ENCODE measurements around the gene DPPA3. TPM values are rescaled to one million over a fixed set of nuclear protein-coding genes. Genes with fewer than 3 reads are reported as not detected.
"Not testable (repeated sequence)": the region's sequence is repeated elsewhere in the genome, so short reads cannot be mapped to it uniquely, and the experiment has no call there.

DPPA3 gene
- total RNA-seq, 1 donor from 2014 or later = not detected

DNA sequence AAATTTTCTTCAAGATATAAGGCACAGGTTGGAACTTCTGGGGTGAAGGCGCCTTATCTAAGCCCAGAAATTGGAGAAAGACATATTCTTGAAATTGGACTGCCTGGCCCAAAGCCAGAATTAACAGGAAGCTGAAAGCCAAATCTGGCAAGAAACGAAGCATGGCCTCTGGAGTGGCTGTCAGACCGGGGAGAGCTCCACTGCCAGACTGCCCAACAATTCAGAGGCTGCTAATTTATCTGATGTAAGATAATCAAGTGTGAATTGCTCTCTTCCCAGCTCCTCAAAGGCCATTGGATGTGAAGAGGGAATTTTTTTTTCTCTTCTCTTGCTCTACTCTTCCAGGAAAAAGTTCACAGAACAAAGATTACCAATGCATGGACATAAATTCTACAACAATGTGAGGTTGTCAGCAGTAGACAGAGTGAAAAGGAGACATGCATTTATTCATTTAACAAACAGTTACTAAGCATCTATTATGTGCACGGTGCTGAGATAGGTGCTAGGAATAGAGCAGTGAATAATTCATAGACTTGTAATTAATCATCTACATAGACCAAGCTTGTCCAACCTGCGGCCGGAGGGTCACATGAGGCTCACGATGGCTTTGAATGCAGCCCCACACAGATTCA lies 15.6 kb upstream of the DPPA3 start, which contains the start of gene GDF3:
Gene GDF3, minus strand, starts transcription at position 210 of the 632 bp plus-strand sequence. Its CDS starts 47 bp downstream, at position 163.
- no peaks in the 10 kb centered on the region for H3K9me3 Mint-ChIP-seq
- no peak for DNase-seq (ENCODE audit: low spot score)
- no peak within 1 kb of the TSS for H3K4me3 Mint-ChIP-seq (ENCODE audit: low read depth)
- intact Hi-C loops (cut with micrococcal nuclease) = no loop called here
- no peaks in the 10 kb centered on the region for H3K4me1 Mint-ChIP-seq (ENCODE audit: low read depth)
- H3K36me3 Mint-ChIP-seq (ENCODE audit: low read depth) = no peaks in the 10 kb centered on the region
- peaks cover 14% of the 10 kb centered on the region for H3K27me3 Mint-ChIP-seq (ENCODE audit: low read depth)
- H3K27ac Mint-ChIP-seq = no peak within 1 kb of the TSS

GRCh38 chr12:7705846-7706245 lies 5.4 kb upstream of the DPPA3 start:
- no peak overlapping the region for H3K4me3 Mint-ChIP-seq (ENCODE audit: low read depth)
- H3K36me3 Mint-ChIP-seq (ENCODE audit: low read depth) = no peaks in the 10 kb centered on the region
- no peaks in the 10 kb centered on the region for H3K9me3 Mint-ChIP-seq
- H3K4me1 Mint-ChIP-seq (ENCODE audit: low read depth) = no peaks in the 10 kb centered on the region
- intact Hi-C loops (cut with micrococcal nuclease) = no loop called here
- DNase-seq (ENCODE audit: low spot score) = no peak
- no peak overlapping the region for H3K27ac Mint-ChIP-seq
- H3K27me3 Mint-ChIP-seq (ENCODE audit: low read depth) = no peaks in the 10 kb centered on the region

- H3K4me3 Mint-ChIP-seq (ENCODE audit: low read depth) = no peak overlapping the region
- H3K36me3 Mint-ChIP-seq (ENCODE audit: low read depth) = no peaks in the 10 kb centered on the region
- H3K27me3 Mint-ChIP-seq (ENCODE audit: low read depth) = no peaks in the 10 kb centered on the region
- H3K9me3 Mint-ChIP-seq = no peaks in the 10 kb centered on the region
- no peak overlapping the region for H3K27ac Mint-ChIP-seq
- H3K4me1 Mint-ChIP-seq (ENCODE audit: low read depth) = no peaks in the 10 kb centered on the region
- intact Hi-C loops (cut with micrococcal nuclease) = no loop called here
- DNase-seq (ENCODE audit: low spot score) = no peak
These were observed 1.1 kb upstream of the DPPA3 start for GRCh38 chr12:7709969-7710675.

GRCh38 chr12:7712841-7713442 lies 1.7 kb downstream of the DPPA3 start:
- Mint-ChIP-seq H3K9me3 (no peaks in the 10 kb centered on the region), H3K27ac (no peak overlapping the region), H3K4me3 (ENCODE audit: low read depth) (no peak overlapping the region), H3K27me3 (ENCODE audit: low read depth) (no peaks in the 10 kb centered on the region), H3K36me3 (ENCODE audit: low read depth) (no peaks in the 10 kb centered on the region), H3K4me1 (ENCODE audit: low read depth) (no peaks in the 10 kb centered on the region)
- intact Hi-C loops (cut with micrococcal nuclease) = no loop called here
- DNase-seq (ENCODE audit: low spot score) = no peak

GRCh38 chr12:7716381-7716780 lies 5.1 kb downstream of the DPPA3 start:
- no peaks in the 10 kb centered on the region for H3K4me1 Mint-ChIP-seq (ENCODE audit: low read depth)
- peaks cover 2% of the 10 kb centered on the region for H3K27me3 Mint-ChIP-seq (ENCODE audit: low read depth)
- intact Hi-C loops (cut with micrococcal nuclease) = no loop called here
- no peaks in the 10 kb centered on the region for H3K9me3 Mint-ChIP-seq
- no peak overlapping the region for H3K27ac Mint-ChIP-seq
- DNase-seq (ENCODE audit: low spot score) = no peak
- H3K4me3 Mint-ChIP-seq (ENCODE audit: low read depth) = no peak overlapping the region
- H3K36me3 Mint-ChIP-seq (ENCODE audit: low read depth) = no peaks in the 10 kb centered on the region

GRCh38 chr12:7719946-7720730 lies 8.9 kb downstream of the DPPA3 start:
- no peaks in the 10 kb centered on the region for H3K4me1 Mint-ChIP-seq (ENCODE audit: low read depth)
- H3K36me3 Mint-ChIP-seq (ENCODE audit: low read depth) = no peaks in the 10 kb centered on the region
- H3K27me3 Mint-ChIP-seq (ENCODE audit: low read depth) = peaks cover 2% of the 10 kb centered on the region
- DNase-seq (ENCODE audit: low spot score) = no peak
- intact Hi-C loops (cut with micrococcal nuclease) = no loop called here
- no peaks in the 10 kb centered on the region for H3K9me3 Mint-ChIP-seq
- no peak overlapping the region for H3K27ac Mint-ChIP-seq
- H3K4me3 Mint-ChIP-seq (ENCODE audit: low read depth) = no peak overlapping the region

DNA sequence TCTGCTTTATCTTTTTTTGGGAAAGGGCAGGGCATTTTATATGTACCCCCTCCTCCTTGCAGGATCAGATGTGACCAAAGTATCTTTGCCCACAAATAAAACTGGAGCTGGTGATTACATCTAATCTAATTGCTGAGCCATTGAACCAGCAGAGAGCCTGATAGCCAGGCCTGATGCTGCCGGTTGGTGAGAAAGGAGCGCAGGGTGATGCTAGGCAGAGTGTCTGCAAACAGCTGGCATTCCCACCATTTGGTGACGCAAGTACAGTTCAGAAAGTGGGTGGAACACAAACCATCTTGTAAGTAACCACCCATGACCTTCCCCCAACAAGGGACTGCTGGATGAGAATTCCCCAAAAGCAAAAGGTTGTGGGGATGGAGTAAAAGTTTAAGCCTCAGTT lies 12.7 kb downstream of the DPPA3 start:
- no peak for DNase-seq (ENCODE audit: low spot score)
- intact Hi-C loops (cut with micrococcal nuclease) = no loop called here
- peaks cover 2% of the 10 kb centered on the region for H3K27me3 Mint-ChIP-seq (ENCODE audit: low read depth)
- no peaks in the 10 kb centered on the region for H3K9me3 Mint-ChIP-seq
- H3K36me3 Mint-ChIP-seq (ENCODE audit: low read depth) = no peaks in the 10 kb centered on the region
- H3K27ac Mint-ChIP-seq = no peak overlapping the region
- H3K4me3 Mint-ChIP-seq (ENCODE audit: low read depth) = no peak overlapping the region
- H3K4me1 Mint-ChIP-seq (ENCODE audit: low read depth) = no peaks in the 10 kb centered on the region

GRCh38 chr12:7729746-7730145 lies 18.5 kb downstream of the DPPA3 start:
- H3K27ac Mint-ChIP-seq = no peak overlapping the region
- H3K4me3 Mint-ChIP-seq (ENCODE audit: low read depth) = no peak overlapping the region
- intact Hi-C loops (cut with micrococcal nuclease) = no loop called here
- DNase-seq (ENCODE audit: low spot score) = no peak
- no peaks in the 10 kb centered on the region for H3K36me3 Mint-ChIP-seq (ENCODE audit: low read depth)
- H3K27me3 Mint-ChIP-seq (ENCODE audit: low read depth) = peaks cover 3% of the 10 kb centered on the region
- H3K4me1 Mint-ChIP-seq (ENCODE audit: low read depth) = no peaks in the 10 kb centered on the region
- no peaks in the 10 kb centered on the region for H3K9me3 Mint-ChIP-seq

DNA sequence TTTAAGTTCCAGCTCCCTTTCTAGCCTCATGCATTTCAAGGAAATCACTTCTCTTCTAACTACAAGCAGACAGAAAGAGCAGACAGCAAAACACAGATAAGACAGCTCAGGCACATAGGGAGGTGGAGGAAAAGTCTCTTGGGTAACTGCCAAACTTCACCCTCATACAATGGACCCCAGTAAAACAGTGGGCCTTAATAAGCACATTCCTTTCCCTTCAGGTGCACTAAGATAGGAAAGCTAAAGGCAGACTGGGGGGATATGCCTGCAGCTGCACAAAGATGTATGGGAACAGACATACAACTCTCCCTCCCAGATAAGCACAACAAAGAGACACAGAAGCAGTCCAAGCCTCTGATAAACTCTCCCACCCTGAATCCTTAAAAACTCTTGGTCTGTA lies 19.8 kb downstream of the DPPA3 start:
- intact Hi-C loops (cut with micrococcal nuclease); H3K9me3 Mint-ChIP-seq; H3K27me3 Mint-ChIP-seq (ENCODE audit: low read depth); DNase-seq (ENCODE audit: low spot score); H3K27ac Mint-ChIP-seq; H3K4me1 Mint-ChIP-seq (ENCODE audit: low read depth); H3K4me3 Mint-ChIP-seq (ENCODE audit: low read depth); H3K36me3 Mint-ChIP-seq (ENCODE audit: low read depth): not testable (repeated sequence)

DNA sequence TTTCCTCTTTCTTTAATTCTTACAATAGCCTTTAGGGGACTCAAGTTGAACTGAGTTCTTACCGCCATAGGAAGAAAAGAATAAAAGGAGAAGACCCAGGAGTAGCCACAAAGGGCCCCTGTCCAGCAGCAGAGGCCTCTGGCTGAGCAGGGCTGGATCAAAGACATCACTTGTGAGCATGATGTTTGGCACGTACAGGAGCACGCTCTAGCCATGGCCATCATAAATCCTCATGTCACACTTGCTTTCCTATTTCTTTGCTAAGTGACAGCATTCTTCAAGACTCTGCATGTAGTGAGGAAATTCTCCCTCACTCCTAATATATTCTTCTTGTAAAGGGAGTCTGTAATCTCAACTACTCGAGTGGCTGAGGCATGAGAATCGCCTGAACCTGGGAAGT lies 20.3 kb downstream of the DPPA3 start:
- Mint-ChIP-seq H3K9me3 (no peaks in the 10 kb centered on the region), H3K4me1 (ENCODE audit: low read depth) (no peaks in the 10 kb centered on the region), H3K27me3 (ENCODE audit: low read depth) (peaks cover 3% of the 10 kb centered on the region), H3K27ac (no peak overlapping the region), H3K36me3 (ENCODE audit: low read depth) (no peaks in the 10 kb centered on the region), H3K4me3 (ENCODE audit: low read depth) (no peak overlapping the region)
- no peak for DNase-seq (ENCODE audit: low spot score)
- intact Hi-C loops (cut with micrococcal nuclease) = no loop called here

DNA sequence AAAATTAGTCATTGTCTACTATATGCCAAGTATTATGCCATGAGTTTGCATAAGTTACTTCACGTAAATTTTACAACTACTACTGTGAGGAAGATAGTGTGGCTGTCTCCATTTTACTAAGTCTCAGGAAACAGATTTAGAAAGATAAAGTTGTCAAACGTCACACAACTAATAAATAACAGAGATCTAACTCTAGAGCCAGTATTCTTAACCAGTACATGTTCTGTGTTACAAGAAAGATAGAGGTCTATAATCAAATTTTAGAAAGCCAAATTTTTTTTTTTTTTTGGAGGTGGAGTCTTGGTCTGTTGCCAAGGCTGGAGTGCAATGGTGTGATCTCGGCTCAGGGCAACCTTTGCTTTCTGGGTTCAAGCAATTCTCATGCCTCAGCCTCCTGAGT lies 21.8 kb downstream of the DPPA3 start:
- Mint-ChIP-seq H3K27me3 (ENCODE audit: low read depth) (peaks cover 3% of the 10 kb centered on the region), H3K9me3 (no peaks in the 10 kb centered on the region), H3K27ac (no peak overlapping the region), H3K36me3 (ENCODE audit: low read depth) (no peaks in the 10 kb centered on the region), H3K4me1 (ENCODE audit: low read depth) (no peaks in the 10 kb centered on the region), H3K4me3 (ENCODE audit: low read depth) (no peak overlapping the region)
- DNase-seq (ENCODE audit: low spot score) = no peak
- intact Hi-C loops (cut with micrococcal nuclease) = no loop called here

DNA sequence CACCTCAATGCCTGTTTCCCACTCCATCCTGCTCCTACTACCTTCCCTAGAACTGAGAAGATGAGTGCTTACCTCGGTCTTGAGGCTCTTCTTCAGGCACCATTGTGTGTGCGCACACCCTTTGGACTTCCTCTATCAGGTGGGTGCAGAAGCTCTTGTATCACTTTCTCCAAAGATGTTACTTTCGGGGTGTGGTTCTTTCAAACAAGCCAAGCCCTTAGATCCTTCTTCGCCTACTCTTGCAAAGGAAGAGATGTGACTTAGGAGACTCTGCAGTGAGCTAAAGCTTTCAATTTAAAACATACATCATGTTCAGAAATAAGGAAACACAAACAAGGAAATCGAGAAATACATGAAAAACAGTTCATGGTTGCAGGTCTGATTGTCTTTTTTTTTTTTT lies 36.0 kb downstream of the DPPA3 start, which contains the start of gene CLEC4C:
Gene CLEC4C, minus strand, starts transcription at position 130 of the 400 bp plus-strand sequence. Its CDS starts 27 bp downstream, at position 103.
- H3K36me3 Mint-ChIP-seq (ENCODE audit: low read depth) = no peaks in the 10 kb centered on the region
- intact Hi-C loops (cut with micrococcal nuclease) = no loop called here
- no peaks in the 10 kb centered on the region for H3K4me1 Mint-ChIP-seq (ENCODE audit: low read depth)
- H3K27me3 Mint-ChIP-seq (ENCODE audit: low read depth) = no peaks in the 10 kb centered on the region
- H3K27ac Mint-ChIP-seq = no peak within 1 kb of the TSS
- H3K9me3 Mint-ChIP-seq = no peaks in the 10 kb centered on the region
- no peak within 1 kb of the TSS for H3K4me3 Mint-ChIP-seq (ENCODE audit: low read depth)
- no peak for DNase-seq (ENCODE audit: low spot score)

All from activated T-helper 2 cell treated with anti-CD3 and anti-CD28 coated beads, Interferon-gamma antibody, Interleukin-2, Interleukin-4, amounts not matched to agents 10 μg/mL and 5 μg/mL and 100 μg/mL, durations not matched to agents 14 hours and 24 hours and 36 hours (primary cell).